Ectodermal cell (in vitro differentiated cells): ENCODE data around the gene TSN. TPM values are rescaled to one million over a fixed set of nuclear protein-coding genes. Genes with fewer than 3 reads are reported as not detected.
"Not testable (repeated sequence)": the region's sequence is repeated elsewhere in the genome, so short reads cannot be mapped to it uniquely, and the experiment has no call there.

Experiments
- H3K27ac ChIP-seq: 2 replicates; pipeline ENCODE4 v1.7.0; 2013; ENCODE audit warnings: mild to moderate bottlenecking, low read depth, low read length; ENCODE audit not compliant: insufficient read depth, poor library complexity, severe bottlenecking
- H3K27me3 ChIP-seq: 2 replicates; pipeline ENCODE4 v1.7.0; 2013; ENCODE audit warnings: mild to moderate bottlenecking, low read length; ENCODE audit not compliant: insufficient read depth, control insufficient read depth, poor library complexity, severe bottlenecking
- H3K36me3 ChIP-seq: one replicate; pipeline ENCODE4 v1.7.0; 2013; ENCODE audit warnings: low read length; ENCODE audit not compliant: control insufficient read depth, insufficient read depth
- H3K4me1 ChIP-seq: one replicate; pipeline ENCODE4 v1.7.0; 2013; ENCODE audit warnings: low read length; ENCODE audit not compliant: control insufficient read depth, insufficient read depth
- H3K4me3 ChIP-seq: 2 replicates; pipeline ENCODE4 v1.7.0; 2013; ENCODE audit warnings: low read depth, low read length, control low read depth; ENCODE audit not compliant: insufficient read depth
- H3K9me3 ChIP-seq: 2 replicates; pipeline ENCODE4 v1.7.0; 2013; ENCODE audit warnings: mild to moderate bottlenecking, low read length, moderate library complexity; ENCODE audit not compliant: control insufficient read depth
- WGBS, 2 experiments: methylation state at CpG; one replicate each; pipeline ENCODE4 v1.1.7; 2013; ENCODE audit warnings: missing lambda C conversion rate in 2 of 2; 5-methylcytosine and 5-hydroxymethylcytosine counted together
- polyA plus RNA-seq, 4 experiments: library from polyadenylated mRNA; stranded (reverse); fragments of 50-300 nt; gene quantifications; one replicate each; pipeline ENCODE4 v1.2.3, GENCODE V29; 2013

The TSN gene
- 93.6 TPM for polyA plus RNA-seq (2013, experiment 1 of 4)
- polyA plus RNA-seq (2013, experiment 2 of 4) = 102 TPM
- 66.8 TPM for polyA plus RNA-seq (2013, experiment 3 of 4)
- 72.7 TPM for polyA plus RNA-seq (2013, experiment 4 of 4)

DNA sequence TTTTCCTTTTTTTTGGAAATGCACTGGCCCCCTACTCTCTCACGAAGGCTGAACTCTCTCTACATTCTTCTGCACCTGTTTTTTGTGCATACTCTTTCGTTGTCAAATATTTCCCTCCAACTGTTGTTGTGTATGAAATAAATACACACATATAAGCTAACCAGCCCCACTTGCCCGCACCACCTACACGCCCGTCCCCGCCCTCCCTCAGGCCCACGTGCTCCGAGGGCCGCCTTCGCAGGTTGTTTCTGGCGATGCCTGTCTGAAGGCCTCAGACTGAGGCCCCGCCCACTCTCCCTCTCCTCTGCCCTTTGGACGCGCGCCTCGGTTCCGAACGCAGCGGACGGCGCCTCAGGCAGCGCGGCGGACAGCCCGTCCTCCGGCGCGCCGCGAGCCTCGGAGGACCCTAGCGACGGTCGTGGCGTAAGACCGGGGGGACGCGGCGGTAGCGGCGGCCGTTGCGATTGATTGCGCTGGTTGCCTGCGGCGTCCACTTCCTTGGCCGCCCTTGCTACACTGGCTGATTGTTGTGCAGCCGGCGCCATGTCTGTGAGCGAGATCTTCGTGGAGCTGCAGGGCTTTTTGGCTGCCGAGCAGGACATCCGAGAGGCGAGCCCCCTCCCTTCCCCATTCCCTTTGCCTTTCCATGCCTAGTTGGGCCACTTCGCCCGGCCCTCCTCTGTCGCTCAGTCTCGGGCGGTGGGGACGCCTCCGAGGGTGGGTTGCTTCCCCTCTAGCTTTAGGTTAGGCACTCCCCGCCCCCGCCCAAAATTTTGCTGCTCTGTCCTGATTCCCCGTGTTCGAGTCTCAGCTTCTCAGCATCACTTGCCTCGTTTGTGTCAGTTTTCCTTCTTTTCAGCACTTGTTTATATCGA is at the start of gene TSN:
TSS of gene TSN (plus strand) at position 415 of the 875 bp plus-strand sequence. CDS start at position 544, 129 bp downstream.
- H3K27me3 ChIP-seq = no peaks in the 10 kb centered on the region
- no peaks in the 10 kb centered on the region for H3K9me3 ChIP-seq
- H3K4me1 ChIP-seq = no peaks in the 10 kb centered on the region
- H3K36me3 ChIP-seq = no peaks in the 10 kb centered on the region
- peak within 1 kb of the TSS; percentile 97 for H3K4me3 ChIP-seq
- WGBS, 2 experiments = 0% methylated on average over 67 of the region's 67 CpGs
- H3K27ac ChIP-seq = peak within 1 kb of the TSS; percentile 81

GRCh38 chr2:121705958-121706357 is 49.5 kb upstream of the TSN start:
- Histone ChIP-seq H3K27me3 (no peaks in the 10 kb centered on the region), H3K27ac (no peak overlapping the region), H3K4me3 (no peak overlapping the region), H3K4me1 (no peaks in the 10 kb centered on the region), H3K36me3 (no peaks in the 10 kb centered on the region), H3K9me3 (no peaks in the 10 kb centered on the region)
- WGBS, 2 experiments = 93 to 97% methylated on average over 3 of the region's 4 CpGs

GRCh38 chr2:121707344-121707919 is 48.0 kb upstream of the TSN start:
- Histone ChIP-seq H3K36me3 (no peaks in the 10 kb centered on the region), H3K27me3 (no peaks in the 10 kb centered on the region), H3K9me3 (no peaks in the 10 kb centered on the region), H3K27ac (no peak overlapping the region), H3K4me3 (no peak overlapping the region), H3K4me1 (no peaks in the 10 kb centered on the region)
- 82 to 85% methylated on average over 9 of the region's 9 CpGs for WGBS, 2 experiments

- no peak overlapping the region for H3K27ac ChIP-seq
- 88 to 90% methylated on average over 5 of the region's 5 CpGs for WGBS, 2 experiments
Observed at GRCh38 chr2:121707920-121708361, 47.5 kb upstream of the TSN start.

GRCh38 chr2:121709776-121710469 is 45.5 kb upstream of the TSN start:
- whole genome bisulfite sequencing, 2 experiments = 72 to 74% methylated on average over 11 of the region's 11 CpGs
- Histone ChIP-seq H3K9me3 (no peaks in the 10 kb centered on the region), H3K27me3 (no peaks in the 10 kb centered on the region), H3K36me3 (no peaks in the 10 kb centered on the region), H3K4me3 (no peak overlapping the region), H3K4me1 (no peaks in the 10 kb centered on the region), H3K27ac (no peak overlapping the region)

More at GRCh38 chr2:121707920-121708361, 47.5 kb upstream of the TSN start:
- no peak overlapping the region for H3K4me3 ChIP-seq
- no peaks in the 10 kb centered on the region for H3K36me3 ChIP-seq
- H3K27me3 ChIP-seq = no peaks in the 10 kb centered on the region
- H3K4me1 ChIP-seq = no peaks in the 10 kb centered on the region
- H3K9me3 ChIP-seq = no peaks in the 10 kb centered on the region

- WGBS, 2 experiments = 94 to 97% methylated on average over 7 of the region's 7 CpGs
Observed at GRCh38 chr2:121710470-121711170, 44.8 kb upstream of the TSN start.

GRCh38 chr2:121711481-121711880 is 44.0 kb upstream of the TSN start:
- H3K4me3 ChIP-seq, H3K27ac ChIP-seq, H3K27me3 ChIP-seq, H3K9me3 ChIP-seq, H3K4me1 ChIP-seq, H3K36me3 ChIP-seq: not testable (repeated sequence)
- 86 to 97% methylated on average over 3 of the region's 3 CpGs for WGBS, 2 experiments

More at GRCh38 chr2:121710470-121711170, 44.8 kb upstream of the TSN start:
- H3K4me3 ChIP-seq = no peak overlapping the region
- no peaks in the 10 kb centered on the region for H3K36me3 ChIP-seq
- no peaks in the 10 kb centered on the region for H3K27me3 ChIP-seq
- no peaks in the 10 kb centered on the region for H3K9me3 ChIP-seq
- H3K4me1 ChIP-seq = no peaks in the 10 kb centered on the region
- no peak overlapping the region for H3K27ac ChIP-seq

GRCh38 chr2:121716126-121716525 is 39.3 kb upstream of the TSN start:
- Histone ChIP-seq H3K36me3 (no peaks in the 10 kb centered on the region), H3K27ac (no peak overlapping the region), H3K9me3 (no peaks in the 10 kb centered on the region), H3K4me1 (no peaks in the 10 kb centered on the region), H3K4me3 (no peak overlapping the region), H3K27me3 (no peaks in the 10 kb centered on the region)
- WGBS, 2 experiments = 100% methylated on average over 1 of the region's 1 CpG

- no peak overlapping the region for H3K27ac ChIP-seq
- H3K36me3 ChIP-seq = no peaks in the 10 kb centered on the region
- 95 to 96% methylated on average over 6 of the region's 6 CpGs for WGBS, 2 experiments
- no peaks in the 10 kb centered on the region for H3K9me3 ChIP-seq
- no peaks in the 10 kb centered on the region for H3K27me3 ChIP-seq
- H3K4me1 ChIP-seq = no peaks in the 10 kb centered on the region
- H3K4me3 ChIP-seq = no peak overlapping the region
Observed at GRCh38 chr2:121717529-121717928, 37.9 kb upstream of the TSN start.
